Spinal cord (tissue), 10 donors: ENCODE results near the gene ACR. TPM values are rescaled to one million over a fixed set of nuclear protein-coding genes. Genes with fewer than 3 reads are reported as not detected.
A peak's percentile ranks its signal among the peaks of the same experiment; 100 is the strongest.

Experiments
- DNase-seq, 6 donors: peaks; one replicate each; pipeline versions ENCODE4 v3.0.0 to v3.0.0-alpha.2; 2013 to 2015; ENCODE audit warnings: low spot score in 6 of 6, low read depth in 4 of 6
- H3K27ac ChIP-seq: one replicate; pipeline ENCODE4 v1.5.1; 2013; ENCODE audit warnings: low read depth, low read length, control low read depth
- H3K27me3 ChIP-seq: one replicate; pipeline ENCODE4 v1.6.1; 2013; ENCODE audit warnings: low read length; ENCODE audit not compliant: control insufficient read depth, insufficient read depth
- H3K36me3 ChIP-seq: one replicate; pipeline ENCODE4 v1.6.1; 2013; ENCODE audit warnings: low read length; ENCODE audit not compliant: control insufficient read depth, insufficient read depth
- H3K4me1 ChIP-seq: one replicate; pipeline ENCODE4 v1.6.1; 2013; ENCODE audit warnings: low read length; ENCODE audit not compliant: control insufficient read depth, insufficient read depth
- H3K4me3 ChIP-seq: one replicate; pipeline ENCODE4 v1.5.1; 2013; ENCODE audit warnings: low read depth, low read length, control low read depth
- H3K9me3 ChIP-seq: one replicate; pipeline ENCODE4 v1.6.1; 2013; ENCODE audit warnings: low read length; ENCODE audit not compliant: control insufficient read depth, insufficient read depth
- WGBS: methylation state at CpG from one replicate; pipeline ENCODE4 v1.1.5; 2013; ENCODE audit warnings: missing lambda C conversion rate; ENCODE audit not compliant: insufficient coverage; 5-methylcytosine and 5-hydroxymethylcytosine counted together
- polyA plus RNA-seq, 2 donors: library from polyadenylated mRNA; unstranded; fragments of 120-200 nt; gene quantifications; one replicate each; pipeline ENCODE4 v1.2.1, GENCODE V29; 2013; ENCODE audit not compliant: insufficient read length in 2 of 2
- total RNA-seq, 2 donors: library from RNA; depleted of rRNA in 1 of 2; stranded (reverse); fragments of 120-200 nt in 1 of 2; fragments of >200 nt in 1 of 2; gene quantifications; one replicate each; pipeline versions ENCODE4 v1.2.3 to v1.2.4, GENCODE V29; 2013 to 2014
- donor health status: healthy.

Gene ACR
- total and polyA plus RNA-seq, 4 donors: 0.17 to 0.98 (median 0.70) TPM; not detected in 1

- peaks cover 12% of the 10 kb centered on the region for H3K27me3 ChIP-seq
- H3K4me1 ChIP-seq: peaks cover 54% of the 10 kb centered on the region
- no peaks in the 10 kb centered on the region for H3K9me3 ChIP-seq
- no peak overlapping the region for H3K4me3 ChIP-seq
- DNase-seq: no peak
- 83% methylated on average over 4 of the region's 7 CpGs for WGBS
- H3K27ac ChIP-seq: no peak overlapping the region
- H3K36me3 ChIP-seq: peaks cover 68% of the 10 kb centered on the region
These were observed 22.2 kb upstream of the ACR start for GRCh38 chr22:50715776-50716175.

- Histone ChIP-seq H3K27ac (no peak overlapping the region), H3K9me3 (no peaks in the 10 kb centered on the region), H3K36me3 (peaks cover 68% of the 10 kb centered on the region), H3K4me3 (no peak overlapping the region), H3K4me1 (peaks cover 47% of the 10 kb centered on the region), H3K27me3 (peaks cover 12% of the 10 kb centered on the region)
- DNase-seq: no peak
- WGBS: 90% methylated on average over 12 of the region's 13 CpGs
These were observed 21.5 kb upstream of the ACR start for GRCh38 chr22:50716290-50717024.

- no peak overlapping the region for H3K27ac ChIP-seq
- H3K9me3 ChIP-seq: no peaks in the 10 kb centered on the region
- 92% methylated on average over 9 of the region's 10 CpGs for WGBS
- H3K4me1 ChIP-seq: peaks cover 38% of the 10 kb centered on the region
- H3K4me3 ChIP-seq: no peak overlapping the region
- H3K27me3 ChIP-seq: peaks cover 12% of the 10 kb centered on the region
- peaks cover 73% of the 10 kb centered on the region for H3K36me3 ChIP-seq
- DNase-seq: no peak
These were observed 20.2 kb upstream of the ACR start for GRCh38 chr22:50717709-50718351.

- Histone ChIP-seq H3K4me3 (no peak overlapping the region), H3K36me3 (peaks cover 78% of the 10 kb centered on the region), H3K27me3 (peaks cover 12% of the 10 kb centered on the region), H3K4me1 (peaks cover 33% of the 10 kb centered on the region), H3K9me3 (no peaks in the 10 kb centered on the region), H3K27ac (no peak overlapping the region)
- 96% methylated on average over 6 of the region's 10 CpGs for WGBS
- DNase-seq: no peak
These were observed 19.7 kb upstream of the ACR start for GRCh38 chr22:50718352-50718709.

GRCh38 chr22:50719814-50720300 is 18.1 kb upstream of the ACR start:
- Histone ChIP-seq H3K27me3 (peaks cover 12% of the 10 kb centered on the region), H3K4me3 (no peak overlapping the region), H3K36me3 (peaks cover 85% of the 10 kb centered on the region), H3K9me3 (no peaks in the 10 kb centered on the region), H3K27ac (no peak overlapping the region), H3K4me1 (peaks cover 20% of the 10 kb centered on the region)
- no peak for DNase-seq
- WGBS: 14% methylated on average over 35 of the region's 40 CpGs

- DNase-seq: peak in 1 of 6 donors; percentile 18
- Histone ChIP-seq H3K27me3 (peaks cover 12% of the 10 kb centered on the region), H3K9me3 (no peaks in the 10 kb centered on the region), H3K27ac (no peak overlapping the region), H3K36me3 (peaks cover 84% of the 10 kb centered on the region), H3K4me3 (no peak overlapping the region), H3K4me1 (peaks cover 13% of the 10 kb centered on the region)
- WGBS: 18% methylated on average over 132 of the region's 132 CpGs
These were observed 17.4 kb upstream of the ACR start for GRCh38 chr22:50720301-50721256.

GRCh38 chr22:50721257-50721844 is 16.7 kb upstream of the ACR start:
- Histone ChIP-seq H3K27me3 (peaks cover 12% of the 10 kb centered on the region), H3K4me1 (peaks cover 12% of the 10 kb centered on the region), H3K9me3 (no peaks in the 10 kb centered on the region), H3K27ac (no peak overlapping the region), H3K4me3 (no peak overlapping the region), H3K36me3 (peaks cover 84% of the 10 kb centered on the region)
- no peak for DNase-seq
- 88% methylated on average over 32 of the region's 32 CpGs for WGBS

- WGBS: 94% methylated on average over 33 of the region's 33 CpGs
- DNase-seq: no peak
- peaks cover 12% of the 10 kb centered on the region for H3K27me3 ChIP-seq
- H3K36me3 ChIP-seq: peaks cover 83% of the 10 kb centered on the region
- no peak overlapping the region for H3K4me3 ChIP-seq
- H3K4me1 ChIP-seq: peaks cover 12% of the 10 kb centered on the region
- no peaks in the 10 kb centered on the region for H3K9me3 ChIP-seq
- H3K27ac ChIP-seq: no peak overlapping the region
These were observed 15.8 kb upstream of the ACR start for GRCh38 chr22:50722048-50722701.
